Stimulated activated CD4-positive, alpha-beta T cell treated with anti-CD3 and anti-CD28 coated beads, Interleukin-1b, Interleukin-23, amount 100 ng/mL, for 1 hour (primary cell): ENCODE results near the gene MAPK12.

Source experiments
- DNase-seq, 2 donors: peaks; one replicate each; pipeline ENCODE4 v3.0.0-alpha.2; 2020; ENCODE audit warnings: low read depth in 2 of 2

The MAPK12 gene

GRCh38 chr22:50261615-50262459, at the start of gene MAPK12:
Gene MAPK12, minus strand, starts transcription at chr22:50261683. Its CDS starts 174 bp downstream, at chr22:50261509.
- DNase-seq: no peak

DNA sequence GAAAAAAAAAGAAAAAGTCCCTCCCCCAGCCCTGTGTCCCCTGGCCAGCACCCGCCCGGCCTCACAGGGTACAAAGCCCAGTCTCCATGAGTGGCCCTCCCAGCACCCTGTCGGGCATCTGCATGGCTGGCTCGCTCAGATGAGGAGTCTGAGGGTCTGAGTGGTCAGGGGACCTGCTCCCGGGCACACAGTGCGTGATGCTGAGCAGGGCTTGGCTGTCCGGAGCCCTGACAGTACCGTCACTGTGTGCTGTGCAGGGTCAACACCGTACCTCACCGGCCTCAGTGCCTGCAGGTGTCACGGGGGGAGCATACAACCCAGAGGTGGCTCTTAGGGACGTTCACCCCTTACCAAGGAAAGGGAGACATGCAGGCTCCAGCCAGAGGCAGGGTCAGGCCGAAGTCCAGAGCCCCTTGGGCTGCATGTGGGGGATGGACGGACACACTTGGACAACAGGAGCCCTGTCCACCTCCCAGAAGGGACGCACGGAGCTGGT, 49.5 kb upstream of the MAPK12 start:
- DNase-seq: no peak

DNA sequence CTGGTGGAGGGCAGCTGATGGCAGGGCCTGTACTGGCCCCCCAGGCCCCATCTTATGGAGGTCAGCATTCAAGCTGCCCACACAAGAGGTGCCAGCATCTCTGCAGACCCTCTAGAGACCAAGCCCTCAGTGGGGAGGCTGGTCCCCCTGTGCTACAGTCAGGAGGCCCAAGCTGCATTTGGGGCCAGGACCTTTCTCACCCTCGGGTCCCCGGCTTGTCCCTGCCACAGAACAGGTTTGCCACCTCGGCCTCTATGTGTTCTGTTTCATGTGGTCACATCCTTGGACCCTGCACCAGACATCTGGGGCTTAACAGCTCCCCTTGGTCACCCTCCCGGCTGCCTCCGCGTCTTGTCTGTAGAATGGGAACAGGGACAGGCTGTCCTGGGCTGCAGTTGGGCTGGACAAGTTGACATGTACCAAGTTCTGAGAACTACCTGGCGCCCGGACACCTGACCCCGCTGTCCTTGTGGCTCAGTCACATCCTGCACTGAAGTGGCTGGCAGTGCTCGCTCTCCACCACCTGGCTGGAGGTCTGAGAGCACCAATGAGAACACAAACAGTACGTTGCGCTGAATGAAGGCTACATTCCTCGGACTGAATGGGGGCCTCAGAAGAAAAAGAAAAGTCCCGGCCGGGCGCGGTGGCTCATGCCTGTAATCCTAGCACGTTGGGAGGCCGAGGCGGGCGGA, 48.7 kb upstream of the MAPK12 start:
- no peak for DNase-seq

GRCh38 chr22:50309601-50309991, 48.1 kb upstream of the MAPK12 start:
- DNase-seq: no peak

DNA sequence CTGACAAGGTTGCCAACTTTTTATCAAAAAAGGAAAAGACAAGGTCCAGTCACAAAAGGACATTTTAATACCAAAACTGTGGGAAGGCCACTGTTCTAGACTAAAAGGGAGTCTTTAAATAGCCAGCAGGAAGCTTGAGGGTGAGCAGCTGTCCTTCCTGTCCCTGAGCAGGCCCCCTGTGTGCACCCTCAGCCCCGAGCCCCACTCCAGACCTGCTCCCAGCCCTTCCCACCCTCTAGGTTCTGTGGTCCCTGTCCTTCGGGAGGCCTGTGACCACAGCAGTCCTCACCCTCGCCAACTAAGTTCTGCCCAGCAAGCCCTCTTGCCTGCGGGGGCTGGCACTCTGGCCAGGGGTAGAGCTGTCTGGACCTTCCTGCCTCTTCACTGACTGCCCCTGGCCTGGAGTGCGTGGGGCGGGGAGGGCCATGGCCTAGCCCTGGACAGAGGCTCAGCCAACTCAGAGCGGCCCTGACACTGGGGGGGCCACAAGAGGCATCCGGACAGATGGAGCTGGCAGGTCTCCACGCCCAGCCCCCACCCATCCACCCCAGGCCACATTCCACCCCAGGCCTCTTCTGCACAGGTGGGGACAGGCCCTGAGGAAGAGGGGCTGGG, 47.6 kb upstream of the MAPK12 start:
- no peak for DNase-seq

GRCh38 chr22:50308597-50308935, 47.1 kb upstream of the MAPK12 start:
- DNase-seq: no peak

GRCh38 chr22:50307890-50308596, 46.6 kb upstream of the MAPK12 start:
- no peak for DNase-seq

GRCh38 chr22:50306753-50307749, 45.6 kb upstream of the MAPK12 start, which contains the start of gene PLXNB2:
Gene PLXNB2, minus strand, starts transcription at chr22:50307646. Its CDS starts 17,062 bp downstream, at chr22:50290584.
- DNase-seq: no peak

GRCh38 chr22:50305923-50306566, 44.6 kb upstream of the MAPK12 start:
- DNase-seq: no peak

GRCh38 chr22:50305393-50305922, 44.0 kb upstream of the MAPK12 start:
- DNase-seq: no peak

DNA sequence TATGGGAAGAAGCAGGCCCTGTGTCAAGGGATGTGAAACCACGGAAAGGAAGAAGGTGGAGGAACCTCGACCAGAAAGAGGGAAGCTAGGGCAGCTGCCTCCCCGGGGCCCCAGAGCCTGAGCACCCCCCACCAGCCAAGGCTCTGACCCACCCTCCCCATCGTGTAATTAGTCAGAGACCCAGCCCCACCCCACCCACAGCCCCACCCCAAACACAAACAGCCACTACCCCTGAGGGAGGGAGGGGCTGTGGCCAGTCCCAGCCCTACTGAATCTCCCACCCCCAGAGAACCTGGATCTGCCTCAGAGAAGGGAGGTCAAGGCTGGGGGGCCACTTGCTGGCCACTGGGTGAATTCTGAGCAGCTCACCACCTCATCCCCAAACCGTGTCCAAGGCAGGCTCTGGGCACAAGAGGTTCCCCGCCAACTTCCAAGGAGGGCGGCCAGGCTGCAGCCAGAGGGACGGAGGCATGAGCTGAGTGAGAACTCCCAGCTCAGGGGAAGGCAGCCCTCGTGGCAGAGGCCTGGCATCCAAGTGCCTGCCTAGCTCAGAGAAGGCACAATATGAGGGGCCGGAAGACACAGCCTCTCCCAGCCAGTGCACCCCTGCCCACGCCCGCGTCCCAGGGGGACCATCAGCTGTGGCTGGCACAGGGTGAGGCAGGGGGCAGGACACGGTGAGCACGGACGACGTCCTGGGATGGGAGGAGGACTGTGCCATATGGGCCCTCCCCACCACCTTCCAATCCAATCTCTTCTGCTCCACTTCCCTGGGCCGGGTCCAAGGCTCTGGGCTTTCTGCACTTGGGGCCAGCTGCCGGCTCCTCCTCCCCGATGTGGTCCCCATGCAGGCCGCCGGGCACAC, 43.3 kb upstream of the MAPK12 start:
- DNase-seq: no peak

- DNase-seq: no peak
Observed at GRCh38 chr22:50303848-50304527, 42.5 kb upstream of the MAPK12 start.

GRCh38 chr22:50303515-50303847, 42.0 kb upstream of the MAPK12 start:
- no peak for DNase-seq

GRCh38 chr22:50302564-50302963, 41.1 kb upstream of the MAPK12 start:
- DNase-seq: no peak

GRCh38 chr22:50302041-50302541, 40.6 kb upstream of the MAPK12 start:
- DNase-seq: no peak

GRCh38 chr22:50301581-50301991, 40.1 kb upstream of the MAPK12 start:
- no peak for DNase-seq

GRCh38 chr22:50300620-50301257, 39.3 kb upstream of the MAPK12 start:
- no peak for DNase-seq
